Panc1 (cell line): ENCODE data around the gene CDH23.
"Not testable (repeated sequence)": the region's sequence is repeated elsewhere in the genome, so short reads cannot be mapped to it uniquely, and the experiment has no call there.

Experiments
- CTCF ChIP-seq: fragments of 450-650 bp; IDR thresholded peaks from 2 replicates; pipeline ENCODE4 v1.5.1; 2017; ENCODE audit warnings: mild to moderate bottlenecking
- POLR2AphosphoS5 ChIP-seq: IDR thresholded peaks from 2 replicates; pipeline ENCODE4 v1.6.1; 2012; ENCODE audit warnings: mild to moderate bottlenecking, low read depth, low read length, moderate library complexity
- REST ChIP-seq, 2 experiments: IDR thresholded peaks; 2 replicates each; pipeline ENCODE4 v1.6.1; 2011 to 2012; ENCODE audit warnings: low read depth in 2 of 2, control low read depth in 1 of 2, low read length in 1 of 2, mild to moderate bottlenecking in 1 of 2, moderate library complexity in 1 of 2; ENCODE audit not compliant: insufficient read depth in 1 of 2
- SIN3A ChIP-seq: IDR thresholded peaks from 2 replicates; pipeline ENCODE4 v1.6.1; 2012; ENCODE audit warnings: low read depth, mild to moderate bottlenecking, low read length, moderate library complexity, borderline replicate concordance; ENCODE audit not compliant: insufficient read depth
- TCF7L2 ChIP-seq: IDR thresholded peaks from 2 replicates; pipeline ENCODE4 v1.6.1; 2011; ENCODE audit warnings: mild to moderate bottlenecking, low read depth, low read length, inconsistent platforms

- not testable (repeated sequence) for TF ChIP-seq CTCF; POLR2AphosphoS5; SIN3A; TCF7L2; REST (IDR thresholded peaks at IDR 0.05; ENCODE audit: insufficient read depth in 1 of 2, low read depth in 2 of 2, low read length in 1 of 2)
Measured at GRCh38 chr10:71358906-71359305, 37.8 kb upstream of the CDH23 start.
